Astrocyte of the hippocampus (primary cell): ENCODE data around the gene MAG.

Experiments used
- DNase-seq: peaks from one replicate; pipeline ENCODE4 v3.0.0; 2011; ENCODE audit warnings: low read depth, low spot score

MAG gene

DNA sequence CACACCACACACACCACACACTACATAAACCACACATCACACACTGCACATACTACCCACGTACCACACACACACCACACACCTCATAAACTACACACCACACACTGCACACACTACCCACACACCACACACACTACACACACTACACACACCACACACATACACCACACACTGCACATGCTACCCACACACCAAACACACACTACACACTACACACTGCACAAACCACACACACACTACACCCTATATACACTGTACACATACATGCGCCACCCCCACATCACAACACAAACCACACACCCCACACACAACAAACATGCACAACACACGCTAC, 5.5 kb downstream of the MAG start:
- no peak for DNase-seq

GRCh38 chr19:35297922-35298321, 6.0 kb downstream of the MAG start:
- no peak for DNase-seq

GRCh38 chr19:35298561-35298972, 6.6 kb downstream of the MAG start:
- no peak for DNase-seq

GRCh38 chr19:35299523-35300338, 7.8 kb downstream of the MAG start:
- no peak for DNase-seq

- DNase-seq: no peak
These were observed 8.3 kb downstream of the MAG start for GRCh38 chr19:35300339-35300649.

GRCh38 chr19:35301961-35302360, 10.0 kb downstream of the MAG start:
- no peak for DNase-seq

GRCh38 chr19:35302446-35302845, 10.5 kb downstream of the MAG start:
- DNase-seq: no peak

DNA sequence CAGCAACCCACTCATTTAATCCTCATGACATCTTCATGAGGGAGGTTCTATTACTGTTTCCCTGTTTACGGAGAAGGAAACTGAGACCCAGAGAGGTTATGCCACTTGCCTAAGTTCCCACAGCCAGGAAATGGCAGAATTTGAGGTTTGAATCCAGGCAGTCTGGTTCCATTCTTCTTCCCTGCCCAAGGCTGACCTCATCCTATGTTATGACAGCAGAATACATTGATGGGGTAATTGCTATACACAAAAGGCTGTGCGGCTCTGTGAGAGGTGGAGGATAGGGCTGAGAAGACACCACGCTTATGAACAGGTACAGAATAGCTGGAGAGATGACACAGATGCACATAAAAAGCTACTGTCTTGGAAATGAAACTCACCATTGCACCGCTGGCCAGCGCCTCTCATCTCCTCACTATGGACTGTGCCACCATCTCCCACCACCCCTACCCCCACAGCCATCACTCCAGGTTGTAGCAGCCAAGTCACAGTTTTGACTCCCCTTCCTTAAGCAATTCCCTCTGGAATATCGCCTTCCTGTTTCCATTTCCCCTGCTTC, 11.5 kb downstream of the MAG start:
- no peak for DNase-seq

DNA sequence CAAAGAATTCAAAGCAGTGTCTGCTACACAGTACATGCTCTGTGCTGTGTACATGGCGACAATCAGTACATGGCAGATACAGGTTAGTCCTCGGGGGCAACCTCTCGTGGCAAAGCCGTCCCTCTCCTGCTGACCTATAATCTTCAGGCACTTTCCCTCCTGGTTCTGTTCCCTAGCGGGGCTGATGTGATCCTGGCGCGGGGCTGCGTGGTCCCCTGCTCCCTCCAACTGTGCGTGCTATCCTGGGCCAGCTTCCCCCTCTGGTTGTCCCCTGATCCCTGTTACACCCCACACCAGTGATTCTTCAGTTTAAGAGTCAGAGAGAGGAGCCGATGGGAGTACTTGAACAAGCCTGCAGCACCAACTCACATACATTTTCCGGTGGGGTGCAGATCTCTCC, 12.1 kb downstream of the MAG start:
- DNase-seq: no peak

GRCh38 chr19:35305181-35305580, 13.2 kb downstream of the MAG start:
- DNase-seq: no peak

- no peak for DNase-seq
These were observed 14.7 kb downstream of the MAG start for GRCh38 chr19:35306473-35307246.

DNA sequence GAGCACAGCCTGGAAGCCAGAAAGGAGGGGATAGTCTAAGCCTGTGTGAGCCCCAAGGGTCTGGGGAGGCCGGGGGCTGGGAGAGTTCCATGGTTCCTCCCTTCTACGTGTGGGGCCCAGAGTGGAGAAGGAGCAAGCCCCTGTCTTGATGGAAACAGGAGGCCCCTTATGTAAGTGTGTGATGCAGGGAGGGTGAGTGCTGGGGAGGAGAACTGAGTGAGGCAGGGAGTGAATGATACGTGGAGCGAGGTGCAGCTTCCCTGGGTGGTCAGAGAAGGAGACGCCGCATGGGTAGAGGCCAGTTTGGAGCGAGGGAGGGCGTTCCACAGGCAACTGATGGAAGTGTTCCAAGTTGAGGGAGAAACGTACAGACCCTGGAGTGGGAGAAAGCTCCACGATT, 16.0 kb downstream of the MAG start:
- no peak for DNase-seq

- no peak for DNase-seq
These were observed 16.9 kb downstream of the MAG start for GRCh38 chr19:35308910-35309309.

GRCh38 chr19:35309481-35310279, 17.7 kb downstream of the MAG start:
- DNase-seq: peak; percentile 59

GRCh38 chr19:35310331-35310730, 18.4 kb downstream of the MAG start:
- DNase-seq: no peak

GRCh38 chr19:35310811-35311465, 19.0 kb downstream of the MAG start:
- no peak for DNase-seq

- DNase-seq: peak; percentile 14
These were observed 20.1 kb downstream of the MAG start for GRCh38 chr19:35311901-35312665.

DNA sequence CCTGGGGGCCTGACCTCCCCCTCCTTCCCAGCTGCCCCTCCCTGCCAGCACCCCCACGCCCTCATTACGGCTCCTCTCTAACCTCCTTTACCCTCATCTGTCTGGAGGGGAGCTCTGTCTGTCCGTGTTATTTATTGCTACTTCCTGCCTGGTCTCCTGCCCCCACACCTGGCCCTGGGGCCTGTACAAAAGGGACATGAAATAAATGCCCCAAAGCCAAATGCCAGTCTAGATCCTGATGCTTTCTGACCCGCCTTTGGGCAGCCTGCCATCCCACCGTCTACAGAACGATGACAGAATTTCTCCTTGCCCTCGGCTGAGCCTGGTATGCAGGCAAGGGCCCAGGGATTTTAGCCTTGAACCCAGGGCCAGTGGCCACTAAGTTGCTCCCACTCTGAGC, 21.6 kb downstream of the MAG start:
- DNase-seq: peak; percentile 20

DNA sequence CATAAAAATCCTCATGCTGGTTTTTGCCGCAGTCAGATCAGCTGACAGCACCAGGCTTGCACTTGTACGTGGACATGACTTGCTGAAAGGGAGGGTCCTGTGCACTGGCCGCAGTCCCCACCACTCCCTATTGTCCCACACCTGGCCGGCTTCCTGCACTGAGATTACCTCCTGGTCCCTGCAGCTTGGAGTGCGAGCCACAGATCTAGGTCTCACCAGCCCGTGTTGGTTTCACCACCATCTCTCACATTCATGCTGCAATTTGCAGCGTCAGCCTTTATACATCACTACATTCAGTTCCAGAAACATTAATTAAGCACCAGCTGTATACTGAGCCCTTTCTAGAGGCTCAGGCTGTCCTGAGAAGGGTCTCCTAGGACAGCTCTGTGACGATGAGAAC, 22.1 kb downstream of the MAG start:
- no peak for DNase-seq

GRCh38 chr19:35314858-35315470, 23.0 kb downstream of the MAG start:
- no peak for DNase-seq
